HG03045 (cell line): ENCODE measurements around the gene EIF2S3B.
A peak's percentile ranks its signal among the peaks of the same experiment; 100 is the strongest.

ENCODE experiments used
- ATAC-seq: cut with Tn5 transposase; IDR thresholded peaks from one replicate; pipeline ENCODE4 v1.9.1; 2021; ENCODE audit warnings: mild to moderate bottlenecking, moderate library complexity; ENCODE audit not compliant: unreplicated experiment

EIF2S3B gene

GRCh38 chr12:10553148-10553547, 47.5 kb downstream of the EIF2S3B start:
- no peak for ATAC-seq

GRCh38 chr12:10554228-10554755, 48.6 kb downstream of the EIF2S3B start:
- no peak for ATAC-seq

GRCh38 chr12:10554756-10555481, 49.2 kb downstream of the EIF2S3B start:
- no peak for ATAC-seq

GRCh38 chr12:10557329-10557728, 51.6 kb downstream of the EIF2S3B start:
- ATAC-seq: peak; percentile 7

GRCh38 chr12:10557766-10558165, 52.1 kb downstream of the EIF2S3B start:
- ATAC-seq: peak; percentile 64
